HG02610 (cell line): ENCODE results near the gene AQP12B.
"Not testable (repeated sequence)": the region's sequence is repeated elsewhere in the genome, so short reads cannot be mapped to it uniquely, and the experiment has no call there.

Experiments
- ATAC-seq: cut with Tn5 transposase; IDR thresholded peaks from one replicate; pipeline ENCODE4 v1.9.1; 2021; ENCODE audit warnings: mild to moderate bottlenecking, moderate library complexity; ENCODE audit not compliant: unreplicated experiment

AQP12B gene

GRCh38 chr2:240685771-240686371 lies 3.2 kb upstream of the AQP12B start:
- ATAC-seq: no peak

- not testable (repeated sequence) for ATAC-seq
These were observed 1.5 kb upstream of the AQP12B start for GRCh38 chr2:240683980-240684728.

- not testable (repeated sequence) for ATAC-seq
These were observed 769 bp upstream of the AQP12B start for GRCh38 chr2:240683329-240683979.

GRCh38 chr2:240680185-240680584 lies 2.5 kb downstream of the AQP12B start:
- ATAC-seq: not testable (repeated sequence)

GRCh38 chr2:240678909-240679308 lies 3.8 kb downstream of the AQP12B start:
- ATAC-seq: not testable (repeated sequence)

- not testable (repeated sequence) for ATAC-seq
These were observed 4.6 kb downstream of the AQP12B start for GRCh38 chr2:240678043-240678442.

- not testable (repeated sequence) for ATAC-seq
These were observed 7.3 kb downstream of the AQP12B start for GRCh38 chr2:240675345-240675744.

- ATAC-seq: not testable (repeated sequence)
These were observed 8.1 kb downstream of the AQP12B start for GRCh38 chr2:240674461-240675184.

GRCh38 chr2:240672701-240673190 lies 9.9 kb downstream of the AQP12B start:
- ATAC-seq: no peak

- no peak for ATAC-seq
These were observed 10.5 kb downstream of the AQP12B start for GRCh38 chr2:240672076-240672700.

GRCh38 chr2:240670950-240671349 lies 11.7 kb downstream of the AQP12B start:
- no peak for ATAC-seq

GRCh38 chr2:240670402-240670801 lies 12.3 kb downstream of the AQP12B start:
- no peak for ATAC-seq

GRCh38 chr2:240664622-240665021 lies 18.1 kb downstream of the AQP12B start:
- ATAC-seq: no peak

GRCh38 chr2:240663546-240664190 lies 19.0 kb downstream of the AQP12B start:
- ATAC-seq: no peak

GRCh38 chr2:240662681-240663080 lies 20.0 kb downstream of the AQP12B start:
- ATAC-seq: no peak

- not testable (repeated sequence) for ATAC-seq
These were observed 22.8 kb downstream of the AQP12B start for GRCh38 chr2:240659883-240660282.

- no peak for ATAC-seq
These were observed 26.5 kb downstream of the AQP12B start for GRCh38 chr2:240655931-240656886.

- no peak for ATAC-seq
These were observed 31.5 kb downstream of the AQP12B start for GRCh38 chr2:240651185-240651584.
